Osteocyte (in vitro differentiated cells): ENCODE data around the gene SCAMP2. TPM values are rescaled to one million over a fixed set of nuclear protein-coding genes. Genes with fewer than 3 reads are reported as not detected.
A peak's percentile ranks its signal among the peaks of the same experiment; 100 is the strongest.

ENCODE experiments used
- DNase-seq: peaks from one replicate; pipeline ENCODE4 v3.0.0; 2021; ENCODE audit warnings: mixed read lengths; ENCODE audit not compliant: unreplicated experiment; ENCODE audit errors: extremely low spot score
- H3K27ac Mint-ChIP-seq: one replicate; pipeline ENCODE4 v1.8.0; 2021; ENCODE audit warnings: mild to moderate bottlenecking, mixed read lengths; ENCODE audit not compliant: unreplicated experiment
- H3K27me3 Mint-ChIP-seq: one replicate; pipeline ENCODE4 v1.8.0; 2021; ENCODE audit warnings: mixed read lengths; ENCODE audit not compliant: unreplicated experiment
- H3K36me3 Mint-ChIP-seq: one replicate; pipeline ENCODE4 v1.8.0; 2021; ENCODE audit warnings: mixed read lengths; ENCODE audit not compliant: unreplicated experiment
- H3K4me1 Mint-ChIP-seq: one replicate; pipeline ENCODE4 v1.8.0; 2021; ENCODE audit warnings: mixed read lengths; ENCODE audit not compliant: unreplicated experiment
- H3K4me3 Mint-ChIP-seq: one replicate; pipeline ENCODE4 v1.8.0; 2021; ENCODE audit warnings: mild to moderate bottlenecking, moderate library complexity, mixed read lengths; ENCODE audit not compliant: unreplicated experiment
- H3K9me3 Mint-ChIP-seq: one replicate; pipeline ENCODE4 v1.8.0; 2021; ENCODE audit warnings: mixed read lengths; ENCODE audit not compliant: unreplicated experiment
- total RNA-seq: library from RNA; stranded (reverse); gene quantifications from 2 replicates; pipeline ENCODE4 v1.2.1, GENCODE V29; 2021
- TF ChIP-seq, protein P1 (sequence below): fragments of 200-600 bp; sonication (generic); IDR thresholded peaks from 2 replicates; pipeline ENCODE4 v1.5.0; 2021; ENCODE audit warnings: antibody characterized with exemption, mild to moderate bottlenecking, moderate library complexity

The SCAMP2 gene
- total RNA-seq, 1 donor from 2014 or later: 73.4 TPM

DNA sequence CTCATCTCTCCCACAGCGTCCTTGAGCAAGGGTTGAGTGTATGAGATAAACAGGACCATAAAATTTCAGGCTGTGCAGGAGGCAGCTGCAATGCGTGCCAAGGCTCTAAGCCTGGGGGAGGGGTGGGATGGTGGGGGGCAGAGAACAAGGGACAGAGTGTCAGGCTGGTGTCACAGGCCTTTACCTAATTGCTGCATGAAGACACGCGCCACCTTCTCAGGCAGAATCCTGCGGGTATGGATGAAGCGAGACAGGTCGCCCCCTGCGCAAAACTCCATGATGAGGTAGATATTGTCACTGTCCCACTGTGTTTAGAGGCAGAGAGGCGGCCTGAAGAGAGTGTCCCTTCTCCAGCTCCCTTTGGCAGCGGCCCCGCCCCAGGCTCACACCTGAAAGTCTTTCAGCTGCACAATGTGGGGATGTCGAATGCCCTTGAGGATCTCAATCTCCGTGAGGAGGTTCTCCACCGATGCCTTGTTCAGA, 31.2 kb downstream of the SCAMP2 start:
- Mint-ChIP-seq H3K27me3 (no peaks in the 10 kb centered on the region), H3K36me3 (peaks cover 15% of the 10 kb centered on the region), H3K4me1 (peaks cover 20% of the 10 kb centered on the region), H3K9me3 (no peaks in the 10 kb centered on the region), H3K27ac (peak overlapping the region; percentile 44), H3K4me3 (peak overlapping the region; percentile 91)
- TF ChIP-seq, protein P1, sequence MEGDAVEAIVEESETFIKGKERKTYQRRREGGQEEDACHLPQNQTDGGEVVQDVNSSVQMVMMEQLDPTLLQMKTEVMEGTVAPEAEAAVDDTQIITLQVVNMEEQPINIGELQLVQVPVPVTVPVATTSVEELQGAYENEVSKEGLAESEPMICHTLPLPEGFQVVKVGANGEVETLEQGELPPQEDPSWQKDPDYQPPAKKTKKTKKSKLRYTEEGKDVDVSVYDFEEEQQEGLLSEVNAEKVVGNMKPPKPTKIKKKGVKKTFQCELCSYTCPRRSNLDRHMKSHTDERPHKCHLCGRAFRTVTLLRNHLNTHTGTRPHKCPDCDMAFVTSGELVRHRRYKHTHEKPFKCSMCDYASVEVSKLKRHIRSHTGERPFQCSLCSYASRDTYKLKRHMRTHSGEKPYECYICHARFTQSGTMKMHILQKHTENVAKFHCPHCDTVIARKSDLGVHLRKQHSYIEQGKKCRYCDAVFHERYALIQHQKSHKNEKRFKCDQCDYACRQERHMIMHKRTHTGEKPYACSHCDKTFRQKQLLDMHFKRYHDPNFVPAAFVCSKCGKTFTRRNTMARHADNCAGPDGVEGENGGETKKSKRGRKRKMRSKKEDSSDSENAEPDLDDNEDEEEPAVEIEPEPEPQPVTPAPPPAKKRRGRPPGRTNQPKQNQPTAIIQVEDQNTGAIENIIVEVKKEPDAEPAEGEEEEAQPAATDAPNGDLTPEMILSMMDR: no peak
- DNase-seq: no peak

DNA sequence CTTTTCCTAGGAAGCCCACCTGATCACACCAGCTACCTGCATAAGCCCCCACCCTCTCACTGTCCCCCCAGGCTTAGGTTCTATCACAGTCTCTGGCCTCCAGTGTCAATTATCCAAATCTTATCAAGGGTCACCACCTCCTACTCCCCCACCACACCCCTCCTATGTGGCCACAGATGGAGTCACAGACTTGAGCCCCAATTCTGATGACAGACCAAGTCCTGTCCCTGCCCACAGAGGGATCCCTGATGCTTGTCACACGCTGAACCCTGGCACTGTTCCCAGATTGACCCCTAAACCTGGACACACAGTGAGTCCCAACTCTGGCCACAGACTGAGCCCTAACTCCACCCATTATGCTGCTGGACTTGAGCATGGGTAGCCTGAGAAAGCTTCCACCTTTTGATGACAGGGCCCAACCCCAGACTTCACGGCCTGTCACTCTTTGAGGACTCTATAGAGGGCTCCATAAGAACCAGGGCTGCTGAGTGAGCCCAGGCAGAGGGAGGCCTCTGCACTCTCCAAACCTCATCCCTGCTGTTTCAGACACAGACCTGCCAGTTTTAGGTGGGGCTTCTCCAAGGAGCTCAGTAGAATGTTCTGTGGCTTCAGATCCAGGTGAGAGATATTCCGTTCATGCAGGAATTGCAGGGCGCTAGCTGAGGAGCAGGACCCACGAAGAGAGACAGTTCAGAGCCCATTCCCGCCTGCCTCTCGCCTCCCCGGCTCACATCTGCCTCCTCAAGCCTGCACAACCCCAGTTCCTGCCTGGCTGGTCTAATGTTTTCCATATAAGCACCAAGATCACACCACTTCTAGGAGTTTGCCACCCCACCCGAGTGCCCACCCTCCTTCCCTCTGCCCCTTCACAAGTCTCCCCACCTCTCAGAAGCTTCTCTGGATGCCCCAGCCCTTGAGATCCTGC, 32.1 kb downstream of the SCAMP2 start:
- H3K27me3 Mint-ChIP-seq: no peaks in the 10 kb centered on the region
- peak overlapping the region; percentile 56 for H3K4me3 Mint-ChIP-seq
- H3K36me3 Mint-ChIP-seq: peaks cover 14% of the 10 kb centered on the region
- TF ChIP-seq, protein P1: no peak
- H3K9me3 Mint-ChIP-seq: no peaks in the 10 kb centered on the region
- DNase-seq: no peak
- peaks cover 20% of the 10 kb centered on the region for H3K4me1 Mint-ChIP-seq
- H3K27ac Mint-ChIP-seq: peak overlapping the region; percentile 44

DNA sequence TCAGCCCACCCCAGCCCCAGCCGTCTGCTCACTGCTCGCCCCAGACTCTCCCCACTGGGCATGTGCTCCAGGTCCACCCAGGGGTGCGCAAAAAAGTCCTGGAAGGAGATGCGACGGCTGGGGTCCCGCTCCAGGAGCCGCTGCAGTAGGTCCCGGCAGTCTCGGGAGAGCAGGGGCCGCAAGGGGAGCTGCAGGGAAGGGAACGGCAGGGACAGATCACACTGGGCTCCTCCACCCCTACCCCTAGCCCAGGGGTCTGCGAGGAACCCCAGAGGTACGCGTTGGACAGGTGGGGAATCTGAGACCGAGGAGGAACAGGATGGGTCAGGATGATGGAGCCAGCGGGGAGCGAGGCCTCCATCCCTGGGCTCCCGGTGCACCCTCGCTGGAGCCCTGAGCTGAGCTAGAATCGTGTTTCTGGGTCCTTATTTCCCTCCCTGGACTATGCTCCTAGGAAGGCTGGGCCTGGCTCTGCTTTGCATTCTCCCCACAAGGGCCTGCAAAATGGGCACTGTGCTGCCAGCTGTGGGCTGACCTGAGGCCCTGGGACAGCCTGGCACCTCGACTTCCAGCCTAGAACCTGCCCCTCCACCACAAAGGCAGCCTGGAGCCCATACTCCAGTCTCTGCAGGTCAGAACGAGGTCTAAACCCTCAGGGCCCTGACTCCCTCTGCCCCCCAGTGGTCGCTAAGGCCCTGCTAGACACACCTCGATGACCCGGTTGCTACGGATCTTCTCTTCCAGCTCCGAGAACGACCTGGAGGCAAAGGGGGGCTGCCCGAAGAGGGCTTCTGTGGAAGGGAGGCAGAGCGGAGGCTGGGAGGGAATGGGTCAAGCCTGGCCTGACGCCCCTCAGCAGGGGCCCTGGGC, 33.4 kb downstream of the SCAMP2 start:
- Mint-ChIP-seq H3K4me3 (no peak overlapping the region), H3K36me3 (peaks cover 9% of the 10 kb centered on the region), H3K4me1 (peaks cover 20% of the 10 kb centered on the region), H3K27ac (no peak overlapping the region), H3K27me3 (no peaks in the 10 kb centered on the region), H3K9me3 (no peaks in the 10 kb centered on the region)
- TF ChIP-seq, protein P1: no peak
- no peak for DNase-seq

DNA sequence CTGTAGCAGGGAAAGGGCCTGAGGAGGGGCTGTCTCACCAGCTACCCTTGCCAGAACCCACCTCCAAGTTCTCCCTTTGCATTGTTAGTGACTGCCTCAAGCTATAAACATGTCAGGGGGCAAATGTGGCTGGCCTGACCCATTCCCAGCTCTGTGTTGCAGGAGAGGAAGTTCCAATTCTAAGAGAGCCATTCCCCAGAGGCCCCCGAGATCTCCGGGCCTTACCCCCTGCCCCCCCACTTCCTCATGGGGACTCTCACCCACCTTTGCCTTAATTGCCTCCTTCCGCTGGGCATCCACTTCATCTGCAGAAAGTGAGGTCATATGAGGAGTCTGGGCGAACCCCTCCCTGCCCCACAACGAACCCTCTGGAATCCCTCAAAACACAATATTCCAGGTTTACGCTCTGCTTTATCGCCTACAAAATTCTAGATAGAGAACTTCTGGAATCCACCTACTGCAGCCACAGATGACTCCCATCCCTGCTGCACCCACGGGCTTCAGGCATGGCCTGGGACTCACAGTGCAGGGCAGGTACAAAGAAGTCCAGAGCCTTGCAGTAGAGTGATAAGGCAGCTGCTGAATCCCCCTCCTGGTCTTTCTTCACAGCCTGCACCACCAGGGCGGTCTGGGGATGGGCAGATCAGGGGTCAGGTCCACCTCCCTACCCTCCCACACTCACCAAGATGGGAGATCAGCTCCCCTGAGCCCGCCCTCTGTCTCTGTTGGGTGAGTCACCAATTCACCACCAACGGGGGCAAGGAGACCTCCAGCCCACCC, 34.2 kb downstream of the SCAMP2 start:
- DNase-seq: no peak
- Mint-ChIP-seq H3K27me3 (no peaks in the 10 kb centered on the region), H3K4me3 (no peak overlapping the region), H3K9me3 (no peaks in the 10 kb centered on the region), H3K4me1 (peaks cover 20% of the 10 kb centered on the region), H3K36me3 (peaks cover 4% of the 10 kb centered on the region), H3K27ac (no peak overlapping the region)
- TF ChIP-seq, protein P1: no peak
